Erythroblast (primary cell): Measurements from ENCODE around the gene KCNK4.

Source experiments
- GATA1 ChIP-seq: IDR thresholded peaks from 2 replicates; pipeline ENCODE4 v1.6.1; 2011; ENCODE audit warnings: low read depth, mild to moderate bottlenecking, control low read depth, low read length, moderate library complexity
- POLR2A ChIP-seq: IDR thresholded peaks from 2 replicates; pipeline ENCODE4 v1.6.1; 2011; ENCODE audit warnings: mild to moderate bottlenecking, low read length

DNA sequence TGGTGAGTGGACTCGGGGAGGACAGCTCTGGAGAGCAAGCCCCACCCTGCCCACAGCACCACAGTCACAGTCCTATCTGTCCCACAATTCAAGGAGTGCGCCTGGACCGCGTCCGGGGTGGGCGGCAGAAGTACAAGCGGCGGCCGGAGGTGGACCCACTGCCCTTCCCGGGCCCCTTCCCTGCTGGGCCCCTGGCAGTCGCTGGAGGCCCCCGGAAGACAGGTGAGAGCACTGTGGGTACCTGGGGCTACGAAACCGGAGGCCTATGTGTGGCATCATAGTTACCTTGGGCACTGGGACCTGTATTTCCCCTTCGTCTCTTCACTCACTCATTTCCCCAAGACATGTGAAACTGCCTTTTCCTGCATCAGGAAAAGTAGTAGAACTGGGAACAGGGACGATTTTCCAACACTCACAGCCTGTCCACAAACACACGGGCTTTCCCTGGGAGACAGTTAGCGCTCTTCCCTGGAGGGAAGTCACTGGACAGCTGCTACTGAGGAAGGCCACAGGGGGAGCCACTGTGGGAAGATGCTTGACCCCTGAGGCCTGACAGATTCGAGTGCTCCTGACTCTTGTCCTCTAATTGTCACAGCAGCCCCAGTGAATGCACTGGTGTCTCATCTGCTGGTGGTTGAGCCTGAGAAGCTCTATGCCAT, 23.2 kb downstream of the KCNK4 start:
- TF ChIP-seq POLR2A, result no peak
- TF ChIP-seq GATA1, result no peak
